ENCODE data around the gene ADA. TPM values are rescaled to one million over a fixed set of nuclear protein-coding genes. Genes with fewer than 3 reads are reported as not detected.
"Not testable (repeated sequence)": the region's sequence is repeated elsewhere in the genome, so short reads cannot be mapped to it uniquely, and the experiment has no call there.

Gene ADA
- total RNA-seq, 1 experiment from 2014 or later = 102 TPM

DNA sequence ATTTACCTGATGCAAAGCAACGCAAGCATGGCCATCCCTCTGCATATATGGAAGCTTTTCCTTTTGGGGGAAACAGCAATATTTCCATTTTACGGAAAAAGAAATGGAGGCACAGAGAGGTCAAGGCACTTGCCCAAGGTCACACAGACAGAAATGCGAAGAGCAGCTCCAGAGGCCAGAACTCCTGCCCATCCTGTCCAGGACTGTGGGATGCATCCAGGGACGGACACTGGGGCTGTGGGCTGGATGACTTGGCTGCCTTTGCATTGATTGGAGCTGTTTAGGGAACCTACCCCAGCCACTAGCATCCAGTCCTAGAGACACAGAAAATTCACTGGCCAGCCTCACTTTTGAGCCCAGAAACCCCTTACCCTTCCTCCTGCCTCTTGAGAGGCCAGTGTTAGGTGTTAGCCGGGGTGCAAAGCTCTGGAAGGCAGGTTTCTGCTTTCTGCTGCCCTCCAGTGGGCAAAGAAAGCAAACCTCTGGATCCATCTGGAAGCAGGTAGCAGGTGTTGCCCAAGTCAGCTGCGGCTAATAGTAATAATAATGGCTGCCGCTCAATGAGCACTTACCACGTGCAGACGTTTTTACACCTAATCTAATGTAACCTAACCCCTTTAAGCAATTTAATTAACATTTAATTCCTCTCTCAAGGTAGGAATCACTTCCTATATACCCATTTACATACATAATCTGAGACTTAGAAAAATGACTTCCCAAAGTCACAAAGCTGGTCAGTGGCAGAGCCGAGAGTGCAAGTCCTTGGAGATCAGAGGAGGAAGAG, 32.0 kb upstream of the ADA start:
- in situ Hi-C loops (cut with HindIII; ENCODE audit: low pct_unique_long_range_greater_than_20kb, low sequenced_read_pairs) = no loop called here
- no peak for DNase-seq (ENCODE audit: low read depth)

DNA sequence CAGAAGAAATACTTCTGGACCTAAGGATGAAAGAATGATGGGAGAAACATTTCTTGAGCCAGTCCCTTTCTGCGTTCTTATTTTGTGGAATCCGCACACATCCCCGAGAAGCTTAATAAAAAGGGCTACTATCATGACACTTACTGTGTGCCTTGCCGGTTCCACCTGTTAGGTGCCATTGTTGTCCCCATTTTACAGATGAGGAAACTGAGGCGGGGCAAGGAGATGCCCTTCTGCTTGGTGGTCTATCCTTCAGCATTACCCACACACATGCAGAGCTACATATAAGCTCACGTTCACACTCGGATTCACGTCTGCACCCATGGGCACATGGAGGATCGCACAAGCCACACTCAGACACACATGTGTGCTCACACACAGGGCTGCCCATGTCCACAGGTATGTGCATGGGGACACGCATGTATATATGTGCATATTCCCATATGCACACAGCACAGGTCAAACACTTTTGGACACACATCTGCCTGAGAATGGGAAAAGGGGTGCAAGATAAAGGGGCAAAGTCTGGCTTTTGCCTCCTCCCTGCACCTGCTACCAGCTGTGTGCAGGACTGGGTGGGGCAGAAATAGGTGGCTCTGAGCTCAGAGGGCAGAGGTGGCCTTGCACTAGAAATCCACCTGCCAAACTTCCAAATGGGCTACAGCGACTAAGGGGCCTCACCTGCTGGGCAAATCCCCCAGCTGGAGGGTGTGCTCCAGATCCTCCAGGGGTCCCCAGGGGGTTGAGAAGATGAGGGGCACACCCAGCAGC, 30.5 kb upstream of the ADA start:
- in situ Hi-C loops (cut with HindIII; ENCODE audit: low pct_unique_long_range_greater_than_20kb, low sequenced_read_pairs) = no loop called here
- no peak for DNase-seq (ENCODE audit: low read depth)

DNA sequence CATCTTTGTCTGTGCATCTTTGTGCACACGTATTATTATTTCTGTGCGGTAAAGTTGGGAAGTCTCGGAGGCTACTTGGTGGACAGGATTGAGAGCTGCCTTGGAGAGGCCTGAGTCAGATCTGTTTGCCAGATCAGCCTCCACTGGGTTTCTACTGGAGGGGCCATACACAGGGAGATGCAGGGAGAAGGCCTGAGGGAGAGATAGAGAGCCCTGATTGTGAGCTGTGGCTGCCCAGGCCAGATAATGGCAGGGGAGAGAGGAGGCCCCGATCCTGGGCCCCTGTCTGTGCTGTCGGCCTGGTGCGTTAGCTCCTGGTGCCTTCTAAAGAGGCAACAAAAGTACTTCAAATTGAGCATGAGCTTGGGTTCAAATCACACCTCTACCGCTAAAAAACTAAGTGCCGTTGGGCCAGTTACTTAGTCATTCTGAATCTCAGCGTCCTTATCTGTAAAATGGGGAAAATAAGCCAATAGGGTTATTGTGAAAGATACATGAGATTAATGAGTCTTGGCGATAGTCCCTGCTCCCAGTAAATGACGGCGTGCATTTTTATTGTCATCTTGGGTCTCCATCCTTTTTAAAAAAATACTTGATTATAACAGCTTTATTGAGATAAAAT, 27.6 kb upstream of the ADA start:
- DNase-seq (ENCODE audit: low read depth) = no peak
- in situ Hi-C loops (cut with HindIII; ENCODE audit: low pct_unique_long_range_greater_than_20kb, low sequenced_read_pairs) = no loop called here

DNA sequence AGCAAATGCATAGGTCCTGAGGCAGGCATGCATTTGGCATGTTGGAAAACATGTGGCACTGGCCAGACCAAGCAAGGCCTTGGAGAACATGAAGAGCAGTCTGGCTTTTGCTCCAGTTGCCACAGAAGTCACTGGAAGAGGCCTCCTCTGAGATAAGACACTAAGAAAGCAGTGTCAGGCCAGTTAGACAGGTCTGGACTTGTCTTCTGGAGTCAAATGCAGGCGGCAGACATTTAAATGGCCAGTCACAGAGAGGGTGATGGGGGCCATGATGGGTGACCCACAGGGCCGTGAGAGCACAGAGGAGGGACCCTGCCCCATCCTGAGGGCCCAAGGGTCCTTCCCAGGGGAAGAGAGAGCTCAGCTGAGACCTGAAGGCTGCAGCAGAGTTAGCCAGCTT, 26.7 kb upstream of the ADA start:
- in situ Hi-C loops (cut with HindIII; ENCODE audit: low pct_unique_long_range_greater_than_20kb, low sequenced_read_pairs) = no loop called here
- no peak for DNase-seq (ENCODE audit: low read depth)

DNA sequence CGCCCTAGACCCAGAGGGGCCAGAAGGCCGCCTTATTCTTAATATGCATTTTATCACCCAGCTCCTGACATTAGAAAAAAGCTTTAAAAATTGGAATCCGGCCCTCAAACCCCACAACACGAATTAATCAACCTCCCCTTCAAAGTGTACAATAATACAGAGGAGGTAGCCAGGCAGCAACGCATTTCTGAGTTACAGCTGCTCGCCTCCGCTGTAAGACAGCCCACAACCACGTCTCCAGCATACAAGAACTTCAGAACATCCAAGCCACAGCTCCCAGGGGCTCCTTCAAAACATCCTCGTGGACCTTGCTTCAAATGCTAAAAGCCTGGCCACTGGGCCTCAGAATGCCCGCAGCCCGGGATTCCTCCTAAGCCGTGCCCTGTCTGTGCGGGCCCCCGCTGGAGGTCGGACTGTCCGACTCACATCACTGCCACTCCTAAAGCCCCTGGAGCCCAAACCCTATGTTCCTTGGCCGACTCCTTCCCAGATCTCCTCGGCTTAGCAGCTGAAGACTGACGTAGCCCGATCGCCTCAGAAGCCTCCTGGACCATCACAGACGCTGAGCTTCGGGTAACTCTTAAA, 20.9 kb upstream of the ADA start:
- DNase-seq (ENCODE audit: low read depth); in situ Hi-C loops (cut with HindIII; ENCODE audit: low pct_unique_long_range_greater_than_20kb, low sequenced_read_pairs): not testable (repeated sequence)

DNA sequence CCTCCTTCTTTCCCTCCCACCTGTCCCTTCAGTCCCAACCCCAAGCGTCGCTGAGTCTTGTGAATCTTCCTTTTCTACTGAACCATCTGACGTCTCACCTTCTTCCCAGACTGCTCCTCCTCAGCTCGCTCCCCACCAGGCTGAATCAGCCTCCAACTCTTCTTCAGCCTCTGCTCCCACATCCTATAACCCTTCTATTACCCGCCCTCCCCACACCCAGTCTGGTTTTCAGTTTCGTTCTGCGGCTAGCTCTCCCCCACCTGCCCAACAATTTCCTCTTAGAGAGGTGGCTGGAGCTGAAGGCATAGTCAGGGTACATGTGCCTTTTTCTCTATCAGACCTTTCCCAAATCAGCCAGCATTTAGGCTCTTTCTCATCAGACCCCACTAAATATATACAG, 20.0 kb upstream of the ADA start:
- in situ Hi-C loops (cut with HindIII; ENCODE audit: low pct_unique_long_range_greater_than_20kb, low sequenced_read_pairs); DNase-seq (ENCODE audit: low read depth): not testable (repeated sequence)

DNA sequence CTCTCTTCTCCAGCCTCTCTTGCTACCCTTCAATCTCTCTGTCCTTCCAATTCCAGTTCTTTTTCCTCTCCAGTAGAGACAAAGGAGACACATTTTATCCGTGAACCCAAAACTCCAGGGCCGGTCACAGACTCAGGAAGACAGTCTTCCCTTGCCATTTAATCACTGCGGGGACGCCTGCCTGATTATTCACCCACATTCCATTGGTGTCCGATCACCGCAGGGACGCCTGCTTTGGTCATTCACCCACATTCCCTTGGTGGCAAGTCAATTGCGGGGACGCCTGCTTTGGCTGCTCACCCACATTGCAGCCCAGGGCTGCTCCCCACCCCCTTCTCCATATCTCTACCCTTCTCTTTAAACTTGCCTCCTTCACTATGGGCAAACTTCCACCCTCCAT, 19.4 kb upstream of the ADA start:
- in situ Hi-C loops (cut with HindIII; ENCODE audit: low pct_unique_long_range_greater_than_20kb, low sequenced_read_pairs); DNase-seq (ENCODE audit: low read depth): not testable (repeated sequence)

DNA sequence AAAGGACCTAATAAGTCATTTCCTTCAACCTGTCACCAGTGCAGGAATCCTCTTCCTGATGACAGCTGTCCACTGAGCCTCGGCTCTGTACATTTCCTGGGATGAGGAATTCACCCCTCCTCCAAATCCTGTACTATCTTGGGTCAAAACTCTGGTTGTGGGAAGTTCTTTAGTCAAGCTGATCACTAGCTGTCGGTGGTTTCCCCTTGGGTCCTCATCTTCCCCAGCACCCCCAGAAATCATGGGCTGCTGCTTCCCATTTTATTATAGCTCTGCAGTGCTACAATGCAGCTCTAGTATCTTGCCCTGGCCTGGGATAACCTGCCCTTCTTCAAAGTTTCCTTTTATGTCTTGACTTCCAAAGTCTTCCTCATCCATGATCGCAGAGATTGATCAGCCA, 14.6 kb upstream of the ADA start:
- no peak for DNase-seq (ENCODE audit: low read depth)
- in situ Hi-C loops (cut with HindIII; ENCODE audit: low pct_unique_long_range_greater_than_20kb, low sequenced_read_pairs) = no loop called here

DNA sequence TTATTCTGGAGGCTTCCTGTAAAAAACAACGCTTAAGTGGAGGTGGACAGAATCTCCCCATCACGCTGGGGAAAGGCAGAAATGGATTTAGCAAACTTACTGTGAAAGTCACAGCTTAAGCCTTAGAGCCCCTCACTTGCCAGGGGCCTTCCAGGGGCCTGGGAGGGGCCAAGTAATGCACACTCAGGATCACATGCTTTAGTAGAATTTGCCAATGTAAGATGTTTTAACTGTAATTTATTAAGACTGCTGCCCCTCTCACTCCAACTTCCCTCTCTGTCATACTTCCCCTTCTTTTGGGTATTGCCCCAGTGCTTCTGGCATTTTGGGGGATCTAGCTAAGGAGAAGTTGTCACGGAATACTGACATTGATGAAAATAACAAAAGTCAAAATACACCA, 12.6 kb upstream of the ADA start:
- no peak for DNase-seq (ENCODE audit: low read depth)
- in situ Hi-C loops (cut with HindIII; ENCODE audit: low pct_unique_long_range_greater_than_20kb, low sequenced_read_pairs) = no loop called here

DNA sequence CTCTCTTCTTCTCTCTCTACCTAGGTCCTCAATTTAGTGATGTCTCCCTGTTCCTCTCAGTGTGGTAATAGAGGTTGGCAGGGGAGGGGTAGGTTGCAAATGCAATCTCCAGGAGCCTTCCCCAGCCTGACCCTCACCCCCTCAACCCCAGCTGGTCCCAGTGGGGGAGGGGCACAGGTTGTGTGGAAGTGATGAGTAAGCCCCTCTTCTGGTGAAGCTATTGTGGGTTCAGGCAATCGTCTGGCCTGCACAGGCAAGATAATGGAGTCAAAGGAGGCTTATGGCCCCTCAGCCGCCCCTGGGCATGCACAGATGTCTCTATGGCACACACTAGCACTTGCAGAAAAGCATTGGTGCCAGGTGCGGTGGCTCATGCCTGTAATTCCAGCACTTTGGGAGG, 10.8 kb upstream of the ADA start:
- in situ Hi-C loops (cut with HindIII; ENCODE audit: low pct_unique_long_range_greater_than_20kb, low sequenced_read_pairs) = no loop called here
- no peak for DNase-seq (ENCODE audit: low read depth)

DNA sequence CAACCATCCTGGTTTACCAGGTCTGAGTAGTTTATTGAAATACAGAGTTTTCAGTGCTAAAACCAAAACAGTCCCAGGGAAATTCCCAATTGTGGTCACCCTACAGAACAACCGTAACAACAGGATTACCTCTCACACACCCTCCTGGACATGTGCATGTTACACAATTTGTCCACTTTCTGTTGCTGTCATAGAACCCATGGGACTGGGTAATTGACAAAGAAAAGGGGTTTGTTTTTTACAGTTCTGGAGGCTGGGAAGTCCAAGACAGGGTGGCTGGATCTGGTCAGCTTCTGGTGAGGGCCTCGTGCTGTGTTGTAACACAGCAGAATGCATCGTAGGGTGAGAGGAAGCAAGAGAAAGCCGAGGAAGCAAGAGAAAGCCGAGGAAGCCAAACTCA, 9.1 kb upstream of the ADA start:
- no peak for DNase-seq (ENCODE audit: low read depth)
- in situ Hi-C loops (cut with HindIII; ENCODE audit: low pct_unique_long_range_greater_than_20kb, low sequenced_read_pairs) = no loop called here

DNA sequence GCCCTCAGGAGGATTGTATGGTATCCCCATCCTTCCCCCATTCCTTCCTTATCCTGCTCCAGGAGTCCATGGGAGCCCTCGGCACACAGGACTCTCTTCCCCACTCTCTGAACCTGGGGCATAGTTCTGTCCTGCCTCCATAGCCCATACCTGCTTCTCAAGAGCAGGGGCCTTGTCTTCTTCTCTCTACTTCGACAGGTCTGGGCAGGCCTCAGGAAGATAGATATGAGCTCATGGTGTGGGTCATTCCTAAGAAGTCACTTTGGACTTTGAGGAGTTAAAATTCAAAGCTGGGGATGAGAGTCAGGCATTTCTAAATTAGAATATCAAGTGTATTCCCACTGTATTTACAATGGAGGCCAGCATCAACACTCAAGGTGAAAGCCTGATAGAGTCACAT, 8.4 kb upstream of the ADA start:
- in situ Hi-C loops (cut with HindIII; ENCODE audit: low pct_unique_long_range_greater_than_20kb, low sequenced_read_pairs) = no loop called here
- no peak for DNase-seq (ENCODE audit: low read depth)

DNA sequence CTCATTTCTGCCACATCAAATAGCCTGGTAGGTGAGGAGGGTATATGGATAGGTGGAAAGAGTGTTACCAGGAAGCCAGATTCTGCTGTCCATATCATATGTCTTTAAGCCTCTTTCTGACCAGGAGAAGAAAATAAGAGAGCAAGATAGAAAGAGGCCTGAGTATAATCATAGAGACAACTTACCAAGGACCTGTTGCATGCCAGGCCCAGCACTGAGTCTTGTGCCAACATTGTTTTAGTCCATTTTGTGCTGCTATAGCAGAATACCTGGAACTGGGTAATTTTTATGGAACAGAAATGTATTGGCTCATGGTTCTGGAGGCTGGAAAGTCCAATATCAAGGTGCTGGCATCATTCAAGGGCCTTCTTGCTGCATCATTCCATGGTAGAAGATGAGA, 7.3 kb upstream of the ADA start:
- DNase-seq (ENCODE audit: low read depth) = no peak
- in situ Hi-C loops (cut with HindIII; ENCODE audit: low pct_unique_long_range_greater_than_20kb, low sequenced_read_pairs) = no loop called here

DNA sequence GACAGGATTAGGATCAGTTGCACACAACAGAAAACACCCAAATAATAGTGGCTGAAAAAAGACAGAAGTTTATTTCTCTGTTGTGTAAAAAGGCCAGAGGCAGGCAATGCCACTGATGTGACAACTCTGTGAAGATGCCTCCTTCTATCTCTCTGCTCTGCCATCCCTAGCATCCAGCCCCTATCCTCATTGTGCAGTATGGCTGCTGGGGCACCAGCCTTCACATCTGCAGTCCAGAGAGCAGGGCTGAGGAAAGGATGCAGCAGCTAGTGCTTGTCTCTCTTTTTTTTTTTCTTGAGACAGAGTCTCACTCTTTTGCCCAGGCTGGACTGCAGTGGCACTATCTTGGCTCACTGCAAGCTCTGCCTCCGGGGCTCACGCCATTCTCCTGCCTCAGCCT, 6.4 kb upstream of the ADA start:
- in situ Hi-C loops (cut with HindIII; ENCODE audit: low pct_unique_long_range_greater_than_20kb, low sequenced_read_pairs) = no loop called here
- no peak for DNase-seq (ENCODE audit: low read depth)

DNA sequence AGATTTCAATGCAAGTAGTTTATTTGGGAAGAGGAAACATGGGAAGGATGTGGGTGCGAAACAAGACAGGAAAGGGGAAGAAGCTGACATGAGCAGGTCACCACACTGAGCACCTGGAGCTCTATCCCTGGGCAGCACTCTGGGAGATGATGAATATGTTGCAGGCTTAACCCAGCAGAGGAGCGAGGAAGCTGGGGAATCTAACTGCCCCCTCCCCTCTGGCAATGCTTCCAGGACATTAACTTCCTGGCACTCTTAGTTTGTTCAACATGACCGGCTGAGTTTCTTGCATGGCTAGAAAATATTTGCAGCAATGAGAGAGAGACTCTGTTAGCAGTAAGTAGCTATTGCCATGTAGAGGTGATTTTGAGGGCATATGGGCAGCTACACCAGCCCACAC, 4.9 kb upstream of the ADA start:
- DNase-seq (ENCODE audit: low read depth) = no peak
- in situ Hi-C loops (cut with HindIII; ENCODE audit: low pct_unique_long_range_greater_than_20kb, low sequenced_read_pairs) = no loop called here

DNA sequence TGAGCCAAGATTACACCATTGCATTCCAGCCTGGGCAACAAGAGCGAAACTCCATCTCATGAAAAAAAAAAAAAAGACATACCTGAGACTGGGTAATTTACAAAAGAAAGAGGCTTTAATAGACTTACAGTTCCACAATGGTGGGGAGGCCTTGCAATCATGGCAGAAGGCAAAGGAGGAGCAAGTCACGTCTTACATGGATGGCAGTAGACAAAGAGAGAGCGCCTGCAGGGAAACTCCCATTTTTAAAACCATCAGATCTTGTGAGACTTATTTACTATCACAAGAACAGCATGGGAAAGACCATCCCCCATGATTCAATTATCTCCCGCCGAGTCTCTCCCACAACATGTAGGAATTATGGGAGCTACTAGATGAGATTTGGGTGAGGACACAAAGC, 2.7 kb upstream of the ADA start:
- DNase-seq (ENCODE audit: low read depth); in situ Hi-C loops (cut with HindIII; ENCODE audit: low pct_unique_long_range_greater_than_20kb, low sequenced_read_pairs): not testable (repeated sequence)

DNA sequence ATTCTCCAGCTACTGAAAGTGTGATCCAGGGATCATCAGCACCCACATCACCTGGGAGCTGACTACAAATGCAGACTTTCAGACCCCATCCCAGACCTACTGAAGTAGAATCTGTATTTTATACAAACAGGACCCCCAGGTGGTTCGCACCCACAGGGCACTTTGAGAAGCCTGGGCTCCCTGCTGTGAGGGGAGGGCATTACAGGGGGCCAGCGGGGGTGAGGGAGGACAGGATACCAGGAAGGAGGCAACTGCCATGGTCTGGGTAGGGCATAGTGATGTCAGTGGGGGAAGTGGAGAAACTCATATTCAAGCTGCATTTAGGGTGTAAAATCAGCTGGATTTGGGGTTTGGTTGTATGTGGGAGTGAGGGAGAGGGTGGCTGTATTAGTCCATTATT, 2.0 kb upstream of the ADA start:
- no peak for DNase-seq (ENCODE audit: low read depth)
- in situ Hi-C loops (cut with HindIII; ENCODE audit: low pct_unique_long_range_greater_than_20kb, low sequenced_read_pairs) = no loop called here

DNA sequence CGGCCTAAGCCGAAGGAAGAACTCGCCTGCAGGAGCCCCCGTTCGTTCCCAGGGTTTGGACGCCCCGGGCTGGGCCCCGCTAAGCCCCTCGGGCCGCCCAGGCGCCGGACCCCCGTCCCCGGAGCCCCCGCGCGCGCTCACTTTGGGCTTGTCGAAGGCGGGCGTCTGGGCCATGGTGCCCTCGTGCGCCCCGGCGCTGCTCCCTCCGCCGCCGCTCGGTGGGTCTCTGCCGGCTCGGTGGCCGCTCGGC, 140 bp downstream of the ADA start:
- DNase-seq (ENCODE audit: low read depth) = no peak
- in situ Hi-C loops (cut with HindIII; ENCODE audit: low pct_unique_long_range_greater_than_20kb, low sequenced_read_pairs) = no loop called here

DNA sequence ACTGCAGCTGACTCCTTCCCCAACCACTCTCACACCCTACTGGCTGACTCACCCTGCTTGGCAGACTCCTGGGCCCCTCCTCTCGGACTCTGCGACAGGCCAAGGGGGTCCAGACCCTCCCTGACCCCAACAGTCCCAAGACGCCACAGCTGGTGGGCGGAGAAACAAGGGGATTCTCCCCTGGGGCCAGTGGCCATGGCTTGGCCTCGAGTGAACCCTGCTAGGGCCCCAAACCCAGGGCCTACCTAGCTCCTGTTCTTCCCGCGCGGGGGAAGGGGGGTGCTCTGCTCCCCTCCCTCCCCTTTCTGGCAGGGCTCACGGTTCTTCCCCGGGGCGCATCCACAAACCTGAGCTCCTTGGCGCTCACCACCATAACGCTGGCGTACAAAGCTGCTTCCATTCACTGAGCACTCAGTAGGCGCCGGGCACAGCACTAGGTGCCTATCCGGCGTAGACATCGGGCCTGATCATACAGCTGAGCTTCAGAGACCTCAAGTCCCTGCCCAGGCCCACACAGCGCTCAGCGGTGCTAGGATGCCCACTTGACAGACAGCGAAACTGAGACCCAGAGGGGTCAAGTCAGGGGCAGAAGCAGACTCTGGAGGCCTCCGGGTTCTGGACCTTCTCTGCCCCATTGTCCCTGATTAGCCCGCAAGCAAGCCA, 597 bp downstream of the ADA start:
- DNase-seq (ENCODE audit: low read depth) = no peak
- in situ Hi-C loops (cut with HindIII; ENCODE audit: low pct_unique_long_range_greater_than_20kb, low sequenced_read_pairs) = no loop called here
